GM06990 (cell line): Measurements from ENCODE around the gene FSTL4.
A peak's percentile ranks its signal among the peaks of the same experiment; 100 is the strongest.

Experiments used
- DNase-seq: peaks from one replicate; pipeline ENCODE4 v3.0.0-alpha.2; 2011; ENCODE audit not compliant: insufficient read length; ENCODE audit errors: extremely low read depth
- H3K27me3 ChIP-seq: replicated peaks from 2 replicates; pipeline ENCODE4 v1.6.0; 2011; ENCODE audit warnings: low read length; ENCODE audit not compliant: control insufficient read depth, insufficient read depth
- H3K36me3 ChIP-seq: 2 replicates; pipeline ENCODE4 v1.5.1; 2011; ENCODE audit warnings: low read length; ENCODE audit not compliant: control insufficient read depth, insufficient read depth
- H3K4me3 ChIP-seq: replicated peaks from 2 replicates; pipeline ENCODE4 v1.5.1; 2011; ENCODE audit warnings: low read depth, mild to moderate bottlenecking, control low read depth, low read length
- CTCF ChIP-seq: IDR thresholded peaks from 2 replicates; pipeline ENCODE4 v1.5.1; 2011; ENCODE audit warnings: low read length, control low read depth, mild to moderate bottlenecking, inconsistent platforms; ENCODE audit not compliant: insufficient read depth, poor library complexity, severe bottlenecking

FSTL4 gene

GRCh38 chr5:133324926-133325325, 287.4 kb downstream of the FSTL4 start:
- DNase-seq: no peak
- H3K27me3 ChIP-seq: no peaks in the 10 kb centered on the region
- no peaks in the 10 kb centered on the region for H3K36me3 ChIP-seq
- TF ChIP-seq CTCF: no peak
- H3K4me3 ChIP-seq: no peak overlapping the region

- Histone ChIP-seq H3K4me3 (no peak overlapping the region), H3K27me3 (no peaks in the 10 kb centered on the region), H3K36me3 (no peaks in the 10 kb centered on the region)
- DNase-seq: no peak
- no peak for TF ChIP-seq CTCF
Observed at GRCh38 chr5:133323494-133324457, 288.6 kb downstream of the FSTL4 start.

- DNase-seq: no peak
- Histone ChIP-seq H3K27me3 (no peaks in the 10 kb centered on the region), H3K36me3 (no peaks in the 10 kb centered on the region), H3K4me3 (no peak overlapping the region)
- no peak for TF ChIP-seq CTCF
Observed at GRCh38 chr5:133322743-133323142, 289.6 kb downstream of the FSTL4 start.

GRCh38 chr5:133321833-133322420, 290.4 kb downstream of the FSTL4 start:
- no peak for TF ChIP-seq CTCF
- H3K4me3 ChIP-seq: no peak overlapping the region
- H3K27me3 ChIP-seq: no peaks in the 10 kb centered on the region
- DNase-seq: peak; percentile 63
- no peaks in the 10 kb centered on the region for H3K36me3 ChIP-seq

- DNase-seq: no peak
- no peaks in the 10 kb centered on the region for H3K36me3 ChIP-seq
- TF ChIP-seq CTCF: no peak
- H3K27me3 ChIP-seq: no peaks in the 10 kb centered on the region
- H3K4me3 ChIP-seq: no peak overlapping the region
Observed at GRCh38 chr5:133321286-133321832, 291.0 kb downstream of the FSTL4 start.
